GM18909 (cell line): ENCODE data around the gene RFESD.

Experiments
- ATAC-seq: cut with Tn5 transposase; IDR thresholded peaks from one replicate; pipeline ENCODE4 v1.9.1; 2021; ENCODE audit warnings: mild to moderate bottlenecking; ENCODE audit not compliant: unreplicated experiment, poor library complexity

The RFESD gene

GRCh38 chr5:95660060-95660459 is 13.5 kb downstream of the RFESD start:
- ATAC-seq: no peak

GRCh38 chr5:95662946-95663345 is 16.4 kb downstream of the RFESD start:
- ATAC-seq: no peak

- ATAC-seq: no peak
These were observed 17.7 kb downstream of the RFESD start for GRCh38 chr5:95664204-95664786.

- ATAC-seq: no peak
These were observed 20.6 kb downstream of the RFESD start for GRCh38 chr5:95667061-95667618.

GRCh38 chr5:95667678-95668077 is 21.1 kb downstream of the RFESD start:
- ATAC-seq: no peak

GRCh38 chr5:95668216-95668615 is 21.6 kb downstream of the RFESD start:
- ATAC-seq: no peak

- ATAC-seq: no peak
These were observed 22.2 kb downstream of the RFESD start for GRCh38 chr5:95668728-95669127.

GRCh38 chr5:95669540-95669939 is 23.0 kb downstream of the RFESD start:
- ATAC-seq: no peak

GRCh38 chr5:95669985-95670384 is 23.4 kb downstream of the RFESD start:
- no peak for ATAC-seq

- no peak for ATAC-seq
These were observed 24.0 kb downstream of the RFESD start for GRCh38 chr5:95670568-95670967.

- ATAC-seq: no peak
These were observed 25.2 kb downstream of the RFESD start for GRCh38 chr5:95671826-95672225.

- ATAC-seq: no peak
These were observed 26.1 kb downstream of the RFESD start for GRCh38 chr5:95672641-95673040.

GRCh38 chr5:95673081-95673480 is 26.5 kb downstream of the RFESD start:
- no peak for ATAC-seq

GRCh38 chr5:95682891-95683290 is 36.3 kb downstream of the RFESD start, which contains the start of gene SPATA9:
Gene SPATA9, minus strand, starts transcription at chr5:95682991. Its CDS starts 137 bp downstream, at chr5:95682854.
- no peak for ATAC-seq

GRCh38 chr5:95684361-95684760 is 37.8 kb downstream of the RFESD start:
- ATAC-seq: no peak

GRCh38 chr5:95686651-95687050 is 40.1 kb downstream of the RFESD start:
- no peak for ATAC-seq

- ATAC-seq: no peak
These were observed 43.1 kb downstream of the RFESD start for GRCh38 chr5:95689680-95690079.

GRCh38 chr5:95690333-95690732 is 43.8 kb downstream of the RFESD start:
- ATAC-seq: no peak

- ATAC-seq: no peak
These were observed 51.5 kb downstream of the RFESD start for GRCh38 chr5:95697781-95698681.

- ATAC-seq: no peak
These were observed 52.8 kb downstream of the RFESD start for GRCh38 chr5:95699337-95699736.

- ATAC-seq: no peak
These were observed 54.5 kb downstream of the RFESD start for GRCh38 chr5:95701074-95701473.
